Right lobe of liver (tissue), 6 donors: ENCODE data around the gene PEAK1. TPM values are rescaled to one million over a fixed set of nuclear protein-coding genes. Genes with fewer than 3 reads are reported as not detected.

ENCODE experiments used
- ATAC-seq, 4 donors: fragments of 200-7000 bp; cut with Tn5 transposase; one replicate each; pipeline ENCODE4 v1.9.1; 2020; ENCODE audit warnings: mild to moderate bottlenecking in 4 of 4, moderate library complexity in 4 of 4
- DNase-seq, 3 donors: peaks; one replicate each; pipeline ENCODE4 v3.0.0-alpha.2; 2020
- H3K27ac ChIP-seq, 3 donors: fragments of 200-600 bp; one replicate each; pipeline ENCODE4 v1.8.0; 2022
- H3K27me3 ChIP-seq, 2 donors: fragments of 200-600 bp; one replicate each; pipeline ENCODE4 v1.8.0; 2022
- H3K36me3 ChIP-seq, 4 donors: fragments of 200-600 bp; sonication (generic) in 1 of 4; one replicate each; pipeline versions ENCODE4 v1.5.1 to v1.8.0; 2017 to 2022; ENCODE audit warnings: control low read depth in 1 of 4
- H3K4me1 ChIP-seq, 4 donors: fragments of 200-600 bp; sonication (generic) in 1 of 4; one replicate each; pipeline versions ENCODE4 v1.5.1 to v1.8.0; 2017 to 2022; ENCODE audit warnings: control low read depth in 1 of 4
- H3K4me3 ChIP-seq, 3 donors: fragments of 200-600 bp; one replicate each; pipeline ENCODE4 v1.8.0; 2022
- H3K9me3 ChIP-seq, 4 donors: fragments of 200-600 bp; sonication (generic) in 1 of 4; one replicate each; pipeline versions ENCODE4 v1.5.1 to v1.8.0; 2017 to 2022; ENCODE audit warnings: control low read depth in 1 of 4
- POLR2A ChIP-seq: fragments of 450-650 bp; IDR thresholded peaks from one replicate; pipeline ENCODE4 v1.6.1; 2017; ENCODE audit warnings: antibody characterized with exemption, mild to moderate bottlenecking
- WGBS: methylation state at CpG from one replicate; pipeline ENCODE4 v1.1.6; 2018; ENCODE audit warnings: low coverage, low lambda C conversion rate; ENCODE audit not compliant: insufficient coverage; ENCODE audit errors: missing lambda C conversion rate; 5-methylcytosine and 5-hydroxymethylcytosine counted together
- intact Hi-C, 2 donors: fragments of 100-400 bp; cut with DNase I; formaldehyde crosslinking; loops; one replicate each; pipeline versions ENCODE4 v1.11.2 to v1.14.1; 2022
- total RNA-seq, 6 experiments: library from RNA; depleted of rRNA in 2 of 6; stranded (reverse); fragments of >200 nt in 2 of 6; fragmentation: NEBNext Ultra II Directional in 3 of 6; extraction: Animal tissue kit (Norgen Biotek cat#: 25700) in 3 of 6; gene quantifications; one replicate each; pipeline versions ENCODE4 v1.1.0 to v1.2.4, GENCODE V29; 2016 to 2023
- TF ChIP-seq, protein P1 (sequence below), 4 donors: fragments of 200-600 bp in 3 of 4; fragments of 450-650 bp in 1 of 4; IDR thresholded peaks; one replicate each; pipeline versions ENCODE4 v1.5.1 to v1.8.0; 2016 to 2022; ENCODE audit warnings: antibody characterized with exemption in 4 of 4, mild to moderate bottlenecking in 2 of 4
- donor health status: DM: no; HTN: yes; CAD: no.
- donor health status: DM: no; HTN: no; CAD: no.
- donor health status: DM: no; HTN: no; CAD: no.
- donor health status: DM: no; HTN: yes; CAD: no.
- donor health status: DM: no; HTN: yes; CAD: no.

PEAK1 gene
- total RNA-seq, 6 experiments from 2014 or later = 5.9 to 18.4 (median 10.1) TPM

DNA sequence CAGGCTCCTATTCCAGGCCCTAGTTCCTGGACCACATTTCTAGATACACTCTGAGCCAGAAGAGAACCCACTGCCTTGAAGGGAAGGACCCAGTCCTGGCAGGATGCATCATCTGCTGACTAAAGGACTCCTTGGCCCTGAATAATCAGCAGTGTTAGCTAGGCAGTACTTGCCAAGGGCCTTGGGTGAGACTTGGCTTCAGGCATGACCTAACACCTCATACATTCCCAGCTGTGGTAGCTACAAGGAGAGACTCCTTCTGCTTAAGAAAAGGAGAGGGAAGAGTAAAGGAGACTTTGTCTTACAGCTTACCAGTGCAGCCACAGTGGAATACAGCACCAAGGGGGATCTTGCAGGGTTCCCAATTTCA lies 26.4 kb downstream of the PEAK1 start:
- intact Hi-C loops = no loop called here
- Histone ChIP-seq H3K4me3 (no peak overlapping the region), H3K27ac (no peak overlapping the region), H3K27me3 (no peaks in the 10 kb centered on the region), H3K4me1 (no peaks in the 10 kb centered on the region), H3K36me3 (no peaks in the 10 kb centered on the region), H3K9me3 (peaks cover 0 to 9% (median 0%) of the 10 kb centered on the region in 4 donors)
- DNase-seq (no peak), ATAC-seq (no peak)
- TF ChIP-seq, protein P1, sequence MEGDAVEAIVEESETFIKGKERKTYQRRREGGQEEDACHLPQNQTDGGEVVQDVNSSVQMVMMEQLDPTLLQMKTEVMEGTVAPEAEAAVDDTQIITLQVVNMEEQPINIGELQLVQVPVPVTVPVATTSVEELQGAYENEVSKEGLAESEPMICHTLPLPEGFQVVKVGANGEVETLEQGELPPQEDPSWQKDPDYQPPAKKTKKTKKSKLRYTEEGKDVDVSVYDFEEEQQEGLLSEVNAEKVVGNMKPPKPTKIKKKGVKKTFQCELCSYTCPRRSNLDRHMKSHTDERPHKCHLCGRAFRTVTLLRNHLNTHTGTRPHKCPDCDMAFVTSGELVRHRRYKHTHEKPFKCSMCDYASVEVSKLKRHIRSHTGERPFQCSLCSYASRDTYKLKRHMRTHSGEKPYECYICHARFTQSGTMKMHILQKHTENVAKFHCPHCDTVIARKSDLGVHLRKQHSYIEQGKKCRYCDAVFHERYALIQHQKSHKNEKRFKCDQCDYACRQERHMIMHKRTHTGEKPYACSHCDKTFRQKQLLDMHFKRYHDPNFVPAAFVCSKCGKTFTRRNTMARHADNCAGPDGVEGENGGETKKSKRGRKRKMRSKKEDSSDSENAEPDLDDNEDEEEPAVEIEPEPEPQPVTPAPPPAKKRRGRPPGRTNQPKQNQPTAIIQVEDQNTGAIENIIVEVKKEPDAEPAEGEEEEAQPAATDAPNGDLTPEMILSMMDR (IDR thresholded peaks at IDR 0.05) = no peak
- TF ChIP-seq POLR2A = no peak

DNA sequence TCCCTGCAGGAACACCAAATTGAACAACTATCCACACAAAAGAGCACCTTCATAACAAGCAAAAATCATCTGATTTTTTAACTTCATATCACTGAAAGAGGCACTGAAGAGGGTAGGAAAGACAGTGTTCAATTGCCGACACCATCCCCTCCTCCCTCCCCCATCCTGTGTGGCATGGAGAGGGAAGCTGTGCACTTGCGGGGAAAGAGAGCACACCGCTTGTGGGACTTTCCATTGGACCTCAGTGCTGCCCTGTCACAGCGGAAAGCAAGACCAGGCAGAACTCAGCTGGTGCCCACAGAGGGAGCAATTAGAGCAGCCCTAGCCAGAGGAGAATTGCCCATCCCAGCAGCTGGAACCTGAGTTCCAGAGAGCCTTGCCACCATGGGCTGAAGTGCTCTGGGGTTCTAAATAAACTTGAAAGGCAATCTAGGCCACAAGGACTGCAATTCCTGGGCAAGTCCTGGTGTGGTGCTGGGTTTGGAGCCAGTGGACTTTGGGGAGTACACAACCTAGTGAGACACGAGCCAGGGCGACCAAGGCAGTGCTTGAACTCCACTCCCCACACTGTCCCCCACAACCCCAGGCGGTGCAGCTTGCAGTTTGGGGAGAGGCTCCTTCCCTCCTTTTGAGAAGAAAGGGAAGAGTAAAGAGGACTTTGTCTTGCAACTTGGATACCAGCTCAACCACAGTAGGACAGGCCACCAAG lies 27.0 kb downstream of the PEAK1 start:
- Histone ChIP-seq H3K27me3 (no peaks in the 10 kb centered on the region), H3K4me3 (no peak overlapping the region), H3K9me3 (peaks cover 0 to 9% (median 0%) of the 10 kb centered on the region in 4 donors), H3K27ac (no peak overlapping the region), H3K36me3 (no peaks in the 10 kb centered on the region), H3K4me1 (no peaks in the 10 kb centered on the region)
- intact Hi-C loops = no loop called here
- WGBS = 80% methylated on average over 2 of the region's 7 CpGs
- DNase-seq (no peak), ATAC-seq (no peak)
- no peak for TF ChIP-seq POLR2A
- TF ChIP-seq, protein P1 (IDR thresholded peaks at IDR 0.05) = no peak

DNA sequence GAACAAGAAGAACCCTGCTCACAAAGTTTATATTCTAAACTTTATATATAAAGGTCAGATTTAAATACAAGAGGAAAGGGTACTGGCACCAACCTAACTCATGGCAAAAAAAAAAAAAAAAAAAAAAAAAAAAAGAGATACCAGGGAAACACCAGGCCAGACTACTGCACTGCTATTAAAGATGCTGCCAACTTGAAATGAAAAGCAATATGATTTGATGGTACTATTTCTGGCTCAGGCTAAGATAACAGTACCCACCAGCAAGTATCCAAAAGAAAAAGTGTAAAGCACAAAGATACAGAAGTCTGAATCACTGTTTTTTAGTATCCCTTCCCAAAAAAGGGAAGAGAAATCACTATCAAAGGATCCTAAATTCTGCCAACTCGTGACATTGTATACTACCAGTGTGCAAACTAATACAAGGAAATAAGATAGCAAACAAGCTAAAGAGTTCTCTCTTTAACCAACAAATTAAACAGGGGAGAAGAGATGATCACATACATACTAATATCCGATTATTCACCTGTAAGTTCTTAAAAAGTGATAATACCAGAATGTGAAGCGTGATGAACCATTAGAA lies 28.4 kb downstream of the PEAK1 start:
- no peaks in the 10 kb centered on the region for H3K36me3 ChIP-seq
- no peak for DNase-seq
- H3K4me3 ChIP-seq = no peak overlapping the region
- no peaks in the 10 kb centered on the region for H3K4me1 ChIP-seq
- no peaks in the 10 kb centered on the region for H3K27me3 ChIP-seq
- intact Hi-C loops = no loop called here
- H3K27ac ChIP-seq = no peak overlapping the region
- 86% methylated on average over 3 of the region's 3 CpGs for WGBS
- ATAC-seq = no peak
- H3K9me3 ChIP-seq = peaks cover 0 to 9% (median 0%) of the 10 kb centered on the region in 4 donors
- TF ChIP-seq POLR2A = no peak

DNA sequence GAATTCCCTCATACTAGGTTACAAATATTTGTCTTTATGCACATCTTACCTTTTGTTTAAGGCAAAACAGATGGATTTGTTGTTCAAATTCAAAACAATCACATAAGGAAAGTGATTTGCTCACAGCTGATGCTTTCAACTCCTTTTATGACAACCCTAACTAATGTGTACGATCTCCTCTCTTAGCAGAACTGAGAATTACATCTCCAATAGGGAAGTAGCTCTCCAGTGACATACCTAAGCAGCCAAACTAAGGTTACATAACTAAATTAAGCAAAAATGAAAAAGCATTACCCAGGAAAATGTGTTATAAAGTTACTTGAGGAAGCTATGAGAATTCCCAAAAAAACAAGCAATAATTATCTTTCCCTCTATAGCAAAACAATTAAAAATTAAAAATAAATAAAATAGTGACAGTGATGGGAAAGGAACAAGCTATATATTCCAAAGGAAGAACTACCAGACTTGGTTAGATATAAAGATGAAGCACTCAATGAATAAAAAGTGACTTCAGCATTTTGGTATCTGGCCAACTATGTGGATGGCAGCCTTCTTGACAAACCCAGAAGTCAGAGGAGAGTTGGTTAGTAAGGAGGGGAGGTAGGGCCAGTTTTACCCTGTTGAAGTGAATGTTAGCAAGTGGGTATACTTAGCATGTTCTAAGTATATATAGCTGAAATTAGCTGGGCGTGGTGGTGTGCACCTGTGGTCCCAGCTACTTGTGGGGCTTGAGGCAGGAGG lies 32.4 kb downstream of the PEAK1 start:
- Histone ChIP-seq H3K4me1 (no peaks in the 10 kb centered on the region), H3K27me3 (no peaks in the 10 kb centered on the region), H3K27ac (no peak overlapping the region), H3K9me3 (no peaks in the 10 kb centered on the region), H3K4me3 (no peak overlapping the region), H3K36me3 (no peaks in the 10 kb centered on the region)
- intact Hi-C loops = no loop called here
- 42% methylated on average over 1 of the region's 2 CpGs for WGBS
- no peak for DNase-seq
- TF ChIP-seq, protein P1 (IDR thresholded peaks at IDR 0.05) = no peak
- no peak for TF ChIP-seq POLR2A
- no peak for ATAC-seq

DNA sequence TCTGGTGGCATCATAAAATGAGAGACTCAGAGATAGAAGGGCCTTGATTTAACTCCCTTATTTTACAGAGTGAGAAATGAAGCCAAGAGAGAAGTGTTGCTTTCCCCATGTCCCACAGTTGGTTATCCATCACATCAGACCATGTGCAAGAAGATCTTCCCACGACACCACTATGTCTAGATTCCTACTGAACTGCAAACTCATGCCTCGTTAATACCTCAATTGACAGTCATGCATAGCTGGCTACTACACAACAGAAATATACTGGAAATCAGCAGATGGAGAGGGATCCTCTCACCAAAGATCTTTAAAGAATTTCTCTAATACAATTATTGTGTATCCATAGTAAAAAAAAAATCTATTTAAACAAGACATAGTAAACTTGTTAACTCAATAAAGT lies 33.3 kb downstream of the PEAK1 start:
- 70% methylated on average over 2 of the region's 2 CpGs for WGBS
- H3K9me3 ChIP-seq = no peaks in the 10 kb centered on the region
- no peak for ATAC-seq
- H3K4me1 ChIP-seq = no peaks in the 10 kb centered on the region
- TF ChIP-seq POLR2A = no peak
- TF ChIP-seq, protein P1 (IDR thresholded peaks at IDR 0.05) = no peak
- DNase-seq = no peak
- H3K27ac ChIP-seq = no peak overlapping the region
- H3K4me3 ChIP-seq = no peak overlapping the region
- no peaks in the 10 kb centered on the region for H3K27me3 ChIP-seq
- no peaks in the 10 kb centered on the region for H3K36me3 ChIP-seq
- intact Hi-C loops = no loop called here
